Fibroblast of the aortic adventitia (primary cell): ENCODE measurements around the gene SPRR1A. TPM values are rescaled to one million over a fixed set of nuclear protein-coding genes. Genes with fewer than 3 reads are reported as not detected.

Source experiments
- DNase-seq: peaks from one replicate; pipeline ENCODE4 v3.0.0-alpha.2; 2010; ENCODE audit warnings: low read depth
- H3K4me3 ChIP-seq: 2 replicates; pipeline ENCODE4 v1.5.1; 2011; ENCODE audit warnings: low read depth, mild to moderate bottlenecking, control low read depth, low read length, moderate library complexity
- CTCF ChIP-seq: IDR thresholded peaks from 2 replicates; pipeline ENCODE4 v1.5.1; 2011; ENCODE audit warnings: mild to moderate bottlenecking, low read length, control low read depth, inconsistent platforms; ENCODE audit not compliant: insufficient read depth
- total RNA-seq: library from RNA; depleted of rRNA; stranded (reverse); fragments of >200 nt; gene quantifications from 2 replicates; pipeline ENCODE4 v1.2.3, GENCODE V29; 2012; ENCODE audit warnings: low replicate concordance

Gene SPRR1A
- total RNA-seq, 1 donor = not detected

- H3K4me3 ChIP-seq = no peak overlapping the region
- DNase-seq = no peak
- no peak for TF ChIP-seq CTCF
Measured at GRCh38 chr1:152960452-152961044, 23.3 kb upstream of the SPRR1A start.

DNA sequence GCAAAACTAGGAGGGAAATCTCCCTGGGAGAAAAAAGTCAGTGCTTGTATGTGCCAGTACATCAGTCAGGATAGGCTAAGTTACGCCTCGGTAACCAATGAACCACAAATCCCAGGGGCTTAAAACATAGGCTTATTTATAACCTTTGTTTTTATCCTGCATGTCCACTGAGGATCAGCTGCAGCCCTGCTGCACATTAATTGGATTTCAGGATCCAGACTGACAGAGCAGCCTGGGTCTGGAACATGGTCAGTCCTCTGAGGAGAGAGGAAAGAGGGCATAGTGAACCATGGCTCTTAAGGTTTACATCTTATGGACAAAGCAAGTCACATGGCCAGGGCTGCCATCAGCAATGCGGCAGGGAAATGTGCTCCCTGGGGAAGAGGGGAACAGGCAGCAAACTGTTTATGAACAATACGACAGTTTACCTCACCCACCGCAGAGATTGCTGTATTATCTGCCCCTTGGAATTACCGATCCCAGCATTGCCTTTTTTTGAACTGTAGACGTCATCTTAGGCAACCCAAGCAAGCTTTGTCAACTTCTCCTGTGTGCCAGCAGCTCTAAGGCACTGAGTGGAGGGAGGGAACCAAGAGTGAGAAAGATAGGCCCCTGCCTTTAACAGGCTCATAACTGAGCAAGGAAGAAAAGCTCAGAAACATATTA is 22.5 kb upstream of the SPRR1A start:
- no peak for TF ChIP-seq CTCF
- no peak overlapping the region for H3K4me3 ChIP-seq
- no peak for DNase-seq

- DNase-seq = no peak
- no peak overlapping the region for H3K4me3 ChIP-seq
- TF ChIP-seq CTCF = no peak
Measured at GRCh38 chr1:152962876-152963415, 20.9 kb upstream of the SPRR1A start.

DNA sequence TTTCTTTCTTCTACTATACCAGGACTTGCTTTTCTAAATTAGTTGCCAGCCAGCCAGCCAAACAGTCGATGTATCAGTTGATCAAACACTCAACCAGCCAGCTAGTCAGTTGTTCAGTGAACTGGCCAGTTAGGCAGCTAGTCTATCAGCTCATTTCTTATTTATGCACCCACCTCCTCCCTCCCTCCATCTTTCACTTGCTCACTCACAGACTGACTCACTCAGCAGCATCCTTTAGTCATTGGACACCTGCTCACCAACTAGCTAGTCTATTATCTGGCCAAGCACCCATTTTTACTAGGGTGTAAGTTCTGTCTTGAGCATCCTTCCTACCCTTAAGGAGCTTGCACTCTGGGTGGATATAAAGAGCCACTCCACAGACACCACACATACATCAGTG is 19.3 kb upstream of the SPRR1A start:
- DNase-seq = no peak
- TF ChIP-seq CTCF = no peak
- H3K4me3 ChIP-seq = no peak overlapping the region

GRCh38 chr1:152965853-152966252 is 18.0 kb upstream of the SPRR1A start:
- no peak for DNase-seq
- H3K4me3 ChIP-seq = no peak overlapping the region
- TF ChIP-seq CTCF = no peak

DNA sequence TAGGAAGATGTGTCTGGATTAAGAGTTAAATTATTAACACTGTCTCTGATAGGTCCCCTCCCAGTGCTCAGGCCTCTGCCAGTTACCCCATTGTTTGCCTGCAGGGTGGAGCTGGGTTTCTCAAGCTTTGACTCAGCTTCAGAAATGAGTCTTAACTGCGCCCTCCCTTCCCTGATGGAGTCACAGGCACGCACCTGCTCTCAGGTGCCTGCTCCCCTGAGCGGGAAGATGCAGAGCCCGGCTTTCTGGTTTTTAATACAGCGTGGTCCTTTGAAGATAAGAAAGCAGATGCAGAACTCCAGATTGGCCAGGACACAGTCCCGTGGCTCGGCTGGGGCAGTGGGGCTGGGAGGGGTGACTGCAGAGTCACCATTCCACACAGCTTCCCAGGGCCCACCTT is 16.7 kb upstream of the SPRR1A start:
- TF ChIP-seq CTCF = no peak
- no peak overlapping the region for H3K4me3 ChIP-seq
- no peak for DNase-seq
